GM12872 (cell line): ENCODE data around the gene ADARB1.

Source experiments
- CTCF ChIP-seq: IDR thresholded peaks from 3 replicates; pipeline ENCODE4 v1.5.1; 2011; ENCODE audit warnings: low read depth, mild to moderate bottlenecking, low read length, moderate library complexity; ENCODE audit not compliant: insufficient read depth

Gene ADARB1

GRCh38 chr21:45112371-45112770, 38.0 kb downstream of the ADARB1 start:
- TF ChIP-seq CTCF: no peak

- TF ChIP-seq CTCF: no peak
Observed at GRCh38 chr21:45113543-45113942, 39.2 kb downstream of the ADARB1 start.

GRCh38 chr21:45114072-45114471, 39.7 kb downstream of the ADARB1 start:
- no peak for TF ChIP-seq CTCF

GRCh38 chr21:45114475-45114874, 40.1 kb downstream of the ADARB1 start:
- TF ChIP-seq CTCF: no peak

GRCh38 chr21:45115141-45115540, 40.8 kb downstream of the ADARB1 start:
- no peak for TF ChIP-seq CTCF

- TF ChIP-seq CTCF: no peak
Observed at GRCh38 chr21:45116066-45116465, 41.7 kb downstream of the ADARB1 start.

GRCh38 chr21:45117314-45117713, 42.9 kb downstream of the ADARB1 start:
- no peak for TF ChIP-seq CTCF

- TF ChIP-seq CTCF: no peak
Observed at GRCh38 chr21:45118099-45118498, 43.7 kb downstream of the ADARB1 start.
